IgD-negative memory B cell (primary cell): Measurements from ENCODE around the gene TAGAP. TPM values are rescaled to one million over a fixed set of nuclear protein-coding genes. Genes with fewer than 3 reads are reported as not detected.
A peak's percentile ranks its signal among the peaks of the same experiment; 100 is the strongest.

Source experiments
- H3K27ac Mint-ChIP-seq, 3 donors: one replicate each; pipeline ENCODE4 v1.8.0; 2020 to 2022; ENCODE audit warnings: mild to moderate bottlenecking in 3 of 3, mixed read lengths in 3 of 3, moderate library complexity in 1 of 3
- H3K27me3 Mint-ChIP-seq: one replicate; pipeline ENCODE4 v1.8.0; 2021; ENCODE audit warnings: mixed read lengths
- H3K36me3 Mint-ChIP-seq: one replicate; pipeline ENCODE4 v1.8.0; 2020; ENCODE audit warnings: mild to moderate bottlenecking, mixed read lengths
- H3K4me1 Mint-ChIP-seq, 3 donors: one replicate each; pipeline ENCODE4 v1.8.0; 2020 to 2022; ENCODE audit warnings: mixed read lengths in 3 of 3, mild to moderate bottlenecking in 1 of 3
- H3K4me3 Mint-ChIP-seq, 4 donors: one replicate each; pipeline ENCODE4 v1.8.0; 2020 to 2022; ENCODE audit warnings: mild to moderate bottlenecking in 4 of 4, mixed read lengths in 4 of 4, moderate library complexity in 3 of 4
- H3K9me3 Mint-ChIP-seq, 3 donors: one replicate each; pipeline ENCODE4 v1.8.0; 2020 to 2021; ENCODE audit warnings: mixed read lengths in 3 of 3, mild to moderate bottlenecking in 1 of 3
- polyA plus RNA-seq: library from polyadenylated mRNA; unstranded; fragments of 300-500 nt; fragmentation: Illumina TruSeq; gene quantifications from one replicate; pipeline ENCODE4 v1.2.3, GENCODE V29; 2021

Gene TAGAP
- polyA plus RNA-seq, result 157 TPM

- Mint-ChIP-seq H3K27ac (peak within 1 kb of the TSS; percentile 92 to 97 (median 97)), H3K27me3 (no peaks in the 10 kb centered on the region), H3K4me3 (peak within 1 kb of the TSS; percentile 97 to 100 (median 98)), H3K9me3 (no peaks in the 10 kb centered on the region), H3K4me1 (peaks cover 23 to 36% (median 29%) of the 10 kb centered on the region in 3 donors), H3K36me3 (peaks cover 21% of the 10 kb centered on the region)
Observed at GRCh38 chr6:159044899-159045727, at the start of gene TAGAP. TSS of gene TAGAP (minus strand) at chr6:159044991. CDS start at chr6:159044146, 845 bp downstream.

- Mint-ChIP-seq H3K4me1 (peaks cover 38 to 55% (median 42%) of the 10 kb centered on the region in 3 donors), H3K27me3 (no peaks in the 10 kb centered on the region), H3K4me3 (peak overlapping the region; percentile 71 to 92 (median 90)), H3K36me3 (no peaks in the 10 kb centered on the region), H3K9me3 (no peaks in the 10 kb centered on the region), H3K27ac (peak overlapping the region; percentile 92 to 100 (median 100))
Observed at GRCh38 chr6:159093609-159094443, 49.0 kb upstream of the TAGAP start.

- peaks cover 31 to 46% (median 36%) of the 10 kb centered on the region in 3 donors for H3K4me1 Mint-ChIP-seq
- H3K9me3 Mint-ChIP-seq, result no peaks in the 10 kb centered on the region
- peak overlapping the region; percentile 13 to 87 (median 66) for H3K27ac Mint-ChIP-seq
- H3K36me3 Mint-ChIP-seq, result no peaks in the 10 kb centered on the region
- H3K4me3 Mint-ChIP-seq, result no peak overlapping the region
- no peaks in the 10 kb centered on the region for H3K27me3 Mint-ChIP-seq
Observed at GRCh38 chr6:159092631-159093030, 47.8 kb upstream of the TAGAP start.

GRCh38 chr6:159090530-159091480, 46.0 kb upstream of the TAGAP start:
- H3K27ac Mint-ChIP-seq, result peak overlapping the region in 2 of 3 donors; percentile 61 to 87
- no peak overlapping the region for H3K4me3 Mint-ChIP-seq
- no peaks in the 10 kb centered on the region for H3K27me3 Mint-ChIP-seq
- H3K4me1 Mint-ChIP-seq, result peaks cover 24 to 35% (median 30%) of the 10 kb centered on the region in 3 donors
- no peaks in the 10 kb centered on the region for H3K36me3 Mint-ChIP-seq
- H3K9me3 Mint-ChIP-seq, result no peaks in the 10 kb centered on the region

- Mint-ChIP-seq H3K4me1 (peaks cover 19 to 26% (median 26%) of the 10 kb centered on the region in 3 donors), H3K36me3 (no peaks in the 10 kb centered on the region), H3K9me3 (no peaks in the 10 kb centered on the region), H3K27ac (no peak overlapping the region), H3K27me3 (no peaks in the 10 kb centered on the region), H3K4me3 (no peak overlapping the region)
Observed at GRCh38 chr6:159089909-159090308, 45.1 kb upstream of the TAGAP start.

- Mint-ChIP-seq H3K27me3 (no peaks in the 10 kb centered on the region), H3K27ac (no peak overlapping the region), H3K36me3 (no peaks in the 10 kb centered on the region), H3K4me3 (no peak overlapping the region), H3K9me3 (no peaks in the 10 kb centered on the region), H3K4me1 (peaks cover 16 to 22% (median 22%) of the 10 kb centered on the region in 3 donors)
Observed at GRCh38 chr6:159089443-159089842, 44.7 kb upstream of the TAGAP start.

GRCh38 chr6:159086033-159086618, 41.3 kb upstream of the TAGAP start:
- peaks cover 15 to 18% (median 16%) of the 10 kb centered on the region in 3 donors for H3K4me1 Mint-ChIP-seq
- H3K4me3 Mint-ChIP-seq, result no peak overlapping the region
- H3K9me3 Mint-ChIP-seq, result peaks cover 0 to 4% (median 0%) of the 10 kb centered on the region in 3 donors
- H3K27me3 Mint-ChIP-seq, result no peaks in the 10 kb centered on the region
- no peaks in the 10 kb centered on the region for H3K36me3 Mint-ChIP-seq
- no peak overlapping the region for H3K27ac Mint-ChIP-seq

GRCh38 chr6:159085396-159085895, 40.7 kb upstream of the TAGAP start:
- Mint-ChIP-seq H3K9me3 (peaks cover 0 to 4% (median 0%) of the 10 kb centered on the region in 3 donors), H3K27ac (no peak overlapping the region), H3K27me3 (no peaks in the 10 kb centered on the region), H3K4me3 (no peak overlapping the region), H3K36me3 (no peaks in the 10 kb centered on the region), H3K4me1 (peaks cover 17 to 19% (median 18%) of the 10 kb centered on the region in 3 donors)

GRCh38 chr6:159084493-159085091, 39.8 kb upstream of the TAGAP start:
- H3K9me3 Mint-ChIP-seq, result peaks cover 0 to 4% (median 0%) of the 10 kb centered on the region in 3 donors

GRCh38 chr6:159083146-159083545, 38.4 kb upstream of the TAGAP start:
- Mint-ChIP-seq H3K4me1 (peaks cover 26 to 39% (median 34%) of the 10 kb centered on the region in 3 donors), H3K36me3 (peaks cover 3% of the 10 kb centered on the region), H3K27ac (no peak overlapping the region), H3K27me3 (no peaks in the 10 kb centered on the region), H3K4me3 (no peak overlapping the region), H3K9me3 (peaks cover 3 to 5% (median 4%) of the 10 kb centered on the region in 3 donors)

More at GRCh38 chr6:159084493-159085091, 39.8 kb upstream of the TAGAP start:
- H3K4me1 Mint-ChIP-seq, result peaks cover 22 to 27% (median 24%) of the 10 kb centered on the region in 3 donors
- no peak overlapping the region for H3K4me3 Mint-ChIP-seq
- no peaks in the 10 kb centered on the region for H3K27me3 Mint-ChIP-seq
- no peak overlapping the region for H3K27ac Mint-ChIP-seq
- no peaks in the 10 kb centered on the region for H3K36me3 Mint-ChIP-seq

- Mint-ChIP-seq H3K4me3 (peak overlapping the region in 3 of 4 donors; percentile 21 to 65 (median 33)), H3K4me1 (peaks cover 26 to 48% (median 39%) of the 10 kb centered on the region in 3 donors), H3K27me3 (no peaks in the 10 kb centered on the region)
Observed at GRCh38 chr6:159082039-159082815, 37.4 kb upstream of the TAGAP start.

GRCh38 chr6:159080217-159080976, 35.6 kb upstream of the TAGAP start:
- peak overlapping the region in 3 of 4 donors; percentile 25 to 88 (median 78) for H3K4me3 Mint-ChIP-seq
- H3K4me1 Mint-ChIP-seq, result peaks cover 29 to 62% (median 46%) of the 10 kb centered on the region in 3 donors
- no peaks in the 10 kb centered on the region for H3K27me3 Mint-ChIP-seq

More at GRCh38 chr6:159082039-159082815, 37.4 kb upstream of the TAGAP start:
- peak overlapping the region; percentile 53 to 65 (median 61) for H3K27ac Mint-ChIP-seq
- peaks cover 3% of the 10 kb centered on the region for H3K36me3 Mint-ChIP-seq
- H3K9me3 Mint-ChIP-seq, result peaks cover 3 to 5% (median 4%) of the 10 kb centered on the region in 3 donors

More at GRCh38 chr6:159080217-159080976, 35.6 kb upstream of the TAGAP start:
- Mint-ChIP-seq H3K27ac (peak overlapping the region; percentile 24 to 71 (median 43)), H3K9me3 (peaks cover 3 to 5% (median 4%) of the 10 kb centered on the region in 3 donors), H3K36me3 (peaks cover 3% of the 10 kb centered on the region)
